Fibroblast of peridontal ligament (primary cell): ENCODE data around the gene NOC3L.
"Not testable (repeated sequence)": the region's sequence is repeated elsewhere in the genome, so short reads cannot be mapped to it uniquely, and the experiment has no call there.

ENCODE experiments used
- DNase-seq: peaks from one replicate; pipeline ENCODE4 v3.0.0-alpha.2; 2010; ENCODE audit errors: extremely low read depth

NOC3L gene, protein sequence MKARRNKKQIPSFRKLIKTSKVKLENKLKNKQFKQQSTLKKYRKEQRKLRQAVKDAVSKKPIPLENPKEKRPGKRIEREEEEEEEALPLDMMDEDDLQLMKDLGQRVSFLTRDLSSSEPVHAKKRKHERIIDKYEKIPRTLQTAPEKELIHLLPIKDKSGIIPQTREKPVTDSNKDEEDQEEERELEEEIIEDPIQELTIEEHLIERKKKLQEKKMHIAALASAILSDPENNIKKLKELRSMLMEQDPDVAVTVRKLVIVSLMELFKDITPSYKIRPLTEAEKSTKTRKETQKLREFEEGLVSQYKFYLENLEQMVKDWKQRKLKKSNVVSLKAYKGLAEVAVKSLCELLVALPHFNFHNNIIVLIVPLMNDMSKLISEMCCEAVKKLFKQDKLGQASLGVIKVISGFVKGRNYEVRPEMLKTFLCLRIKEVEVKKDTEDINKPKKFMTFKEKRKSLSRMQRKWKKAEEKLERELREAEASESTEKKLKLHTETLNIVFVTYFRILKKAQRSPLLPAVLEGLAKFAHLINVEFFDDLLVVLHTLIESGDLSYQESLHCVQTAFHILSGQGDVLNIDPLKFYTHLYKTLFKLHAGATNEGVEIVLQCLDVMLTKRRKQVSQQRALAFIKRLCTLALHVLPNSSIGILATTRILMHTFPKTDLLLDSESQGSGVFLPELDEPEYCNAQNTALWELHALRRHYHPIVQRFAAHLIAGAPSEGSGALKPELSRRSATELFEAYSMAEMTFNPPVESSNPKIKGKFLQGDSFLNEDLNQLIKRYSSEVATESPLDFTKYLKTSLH

DNA sequence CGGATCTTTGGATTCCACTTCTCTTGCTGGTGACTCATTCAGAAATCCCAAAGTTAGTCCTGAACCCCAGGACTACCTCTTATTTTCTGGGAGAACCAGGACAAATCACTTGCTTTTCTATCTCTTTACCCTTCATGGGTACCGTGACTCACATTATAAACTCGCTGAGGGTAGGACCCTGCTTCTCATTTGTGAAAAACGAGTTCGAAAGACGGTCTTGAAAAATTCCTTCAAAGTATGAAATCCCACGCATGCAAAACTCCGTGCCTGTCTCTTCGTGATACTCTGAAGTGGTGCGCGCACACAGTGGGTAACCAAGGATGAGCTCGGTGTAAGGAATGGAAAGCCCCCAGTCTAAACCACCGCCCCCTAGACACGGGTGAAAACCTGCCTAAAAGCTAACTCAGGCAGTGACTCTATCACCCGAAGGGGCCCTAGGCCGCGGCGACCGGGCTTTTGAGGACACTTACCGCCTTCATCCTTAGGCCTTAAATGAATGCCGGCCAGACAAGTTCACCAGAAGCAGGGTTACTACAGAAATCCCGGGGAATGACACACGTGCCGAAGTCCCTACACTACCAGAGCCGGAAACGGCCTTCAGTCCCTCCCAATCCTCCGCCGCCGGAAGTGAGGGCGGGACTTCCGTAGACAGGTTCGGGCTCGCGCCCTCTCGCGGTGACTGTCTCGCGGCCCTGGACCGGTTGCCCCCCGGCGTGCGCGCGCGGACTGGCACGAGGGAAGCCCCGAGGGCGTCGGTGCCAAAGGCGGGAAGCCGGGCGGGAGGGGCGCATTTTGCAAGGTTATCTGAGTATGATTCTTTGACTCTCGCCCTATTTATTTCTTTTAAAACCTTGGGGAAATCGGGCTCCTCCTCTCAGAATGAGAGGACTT lies at the start of gene NOC3L:
Gene NOC3L, minus strand, starts transcription at position 580 of the 891 bp plus-strand sequence. Its CDS starts 101 bp downstream, at position 479.
- peak; percentile 93 for DNase-seq

DNA sequence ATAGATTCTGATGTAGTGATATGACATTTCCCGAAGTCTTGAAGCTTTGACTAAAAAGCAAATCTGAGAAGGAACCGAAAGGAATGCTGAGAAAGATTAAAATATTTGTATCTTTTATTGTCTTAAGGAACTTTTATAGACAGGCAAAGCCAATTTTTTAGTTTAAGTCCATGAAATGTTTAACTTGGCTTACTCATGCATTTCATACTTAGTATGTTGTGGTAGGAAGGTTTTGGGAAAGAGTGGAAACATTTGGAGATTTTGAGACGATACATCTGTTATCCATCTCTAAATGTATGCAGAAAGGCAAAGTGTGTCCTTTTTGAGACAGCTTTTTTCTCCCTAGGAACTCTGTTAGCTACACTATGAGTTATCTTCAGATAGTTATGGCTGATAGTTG lies 49.7 kb upstream of the NOC3L start:
- DNase-seq: peak; percentile 93

DNA sequence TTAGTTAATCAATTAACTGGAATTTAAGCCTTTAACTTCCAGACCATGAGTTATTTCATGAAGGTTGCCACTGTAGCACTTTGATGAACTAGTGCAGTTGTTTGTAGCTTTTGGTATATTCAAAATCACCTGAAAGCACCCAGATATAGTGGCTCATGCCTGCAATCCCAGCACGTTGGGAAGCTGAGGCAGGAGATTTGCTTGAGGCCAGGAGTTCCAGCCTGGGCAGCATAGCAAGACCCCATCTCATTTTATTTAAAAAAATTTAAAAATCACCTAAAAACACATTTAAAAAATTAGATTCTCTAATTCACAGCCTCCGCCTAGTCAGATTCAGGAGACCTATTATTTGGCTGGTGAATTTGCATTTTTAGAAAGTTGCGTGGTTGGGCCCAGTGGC lies 48.6 kb upstream of the NOC3L start:
- no peak for DNase-seq

DNA sequence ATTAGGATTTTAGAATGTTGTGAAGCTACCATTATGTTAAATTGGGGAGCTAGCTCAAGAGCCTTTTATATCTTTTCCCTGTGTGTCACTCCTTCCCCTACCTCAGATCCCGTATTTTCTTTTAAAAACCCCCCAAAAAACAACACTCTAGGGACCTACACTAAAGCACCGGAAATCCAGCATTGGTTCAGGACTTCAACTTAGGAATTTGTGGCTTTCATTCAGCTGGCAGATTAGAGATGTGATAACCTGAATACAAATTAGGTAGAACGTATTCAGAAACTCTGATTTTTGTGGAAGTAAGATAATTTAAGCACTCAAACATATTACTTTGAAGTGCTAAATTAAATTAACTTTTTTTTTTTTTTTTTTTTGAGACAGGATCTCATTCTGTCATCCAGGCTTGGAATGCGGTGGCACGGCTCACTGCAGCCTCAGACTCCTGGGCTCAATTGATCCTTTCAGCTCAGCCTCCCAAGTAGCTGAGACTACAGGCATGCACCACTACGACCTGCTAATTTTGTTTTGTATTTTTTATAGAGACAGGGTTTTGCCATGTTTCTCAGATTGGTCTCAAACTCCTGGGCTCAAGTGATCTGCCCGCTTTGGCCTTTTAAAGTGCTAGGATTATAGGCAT lies 46.4 kb upstream of the NOC3L start:
- no peak for DNase-seq

DNA sequence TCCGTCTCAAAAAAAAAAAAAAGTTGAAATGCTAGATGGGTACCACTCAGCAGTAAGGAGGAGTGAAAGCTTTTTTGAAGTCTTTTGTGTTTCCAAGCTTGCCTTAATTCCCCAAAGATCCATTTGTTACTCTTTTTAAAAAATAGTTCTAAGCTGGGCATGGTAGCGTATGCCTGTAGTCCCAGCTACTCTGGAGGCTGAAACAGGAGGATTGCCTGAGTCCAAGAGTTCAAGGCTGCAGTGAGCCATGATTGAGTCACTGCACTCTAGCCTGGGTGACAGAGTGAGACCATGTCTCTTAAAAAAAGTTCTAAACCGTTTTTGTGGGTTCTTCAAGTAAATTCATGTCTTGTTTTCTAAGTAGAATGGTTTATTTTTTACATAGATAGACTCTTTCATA lies 44.9 kb upstream of the NOC3L start:
- DNase-seq: no peak

DNA sequence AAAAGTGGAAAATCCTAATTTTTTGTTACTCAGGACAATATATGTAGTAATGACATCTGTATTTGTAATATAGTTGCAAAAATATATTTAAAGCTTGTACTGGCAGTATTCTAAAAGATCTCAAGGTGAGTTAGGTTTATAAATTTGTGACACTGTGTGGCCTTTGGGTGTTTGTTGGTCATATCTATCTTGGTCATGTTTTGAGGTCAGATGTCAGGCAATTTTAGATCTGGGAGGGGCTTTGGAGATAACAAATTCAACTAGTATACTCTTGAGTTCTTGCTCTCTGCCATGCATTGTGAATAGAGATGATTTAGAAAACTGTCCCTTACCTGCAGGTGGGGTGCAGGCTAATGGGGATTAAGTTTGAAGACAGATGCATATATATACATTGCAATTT lies 42.7 kb upstream of the NOC3L start:
- no peak for DNase-seq

DNA sequence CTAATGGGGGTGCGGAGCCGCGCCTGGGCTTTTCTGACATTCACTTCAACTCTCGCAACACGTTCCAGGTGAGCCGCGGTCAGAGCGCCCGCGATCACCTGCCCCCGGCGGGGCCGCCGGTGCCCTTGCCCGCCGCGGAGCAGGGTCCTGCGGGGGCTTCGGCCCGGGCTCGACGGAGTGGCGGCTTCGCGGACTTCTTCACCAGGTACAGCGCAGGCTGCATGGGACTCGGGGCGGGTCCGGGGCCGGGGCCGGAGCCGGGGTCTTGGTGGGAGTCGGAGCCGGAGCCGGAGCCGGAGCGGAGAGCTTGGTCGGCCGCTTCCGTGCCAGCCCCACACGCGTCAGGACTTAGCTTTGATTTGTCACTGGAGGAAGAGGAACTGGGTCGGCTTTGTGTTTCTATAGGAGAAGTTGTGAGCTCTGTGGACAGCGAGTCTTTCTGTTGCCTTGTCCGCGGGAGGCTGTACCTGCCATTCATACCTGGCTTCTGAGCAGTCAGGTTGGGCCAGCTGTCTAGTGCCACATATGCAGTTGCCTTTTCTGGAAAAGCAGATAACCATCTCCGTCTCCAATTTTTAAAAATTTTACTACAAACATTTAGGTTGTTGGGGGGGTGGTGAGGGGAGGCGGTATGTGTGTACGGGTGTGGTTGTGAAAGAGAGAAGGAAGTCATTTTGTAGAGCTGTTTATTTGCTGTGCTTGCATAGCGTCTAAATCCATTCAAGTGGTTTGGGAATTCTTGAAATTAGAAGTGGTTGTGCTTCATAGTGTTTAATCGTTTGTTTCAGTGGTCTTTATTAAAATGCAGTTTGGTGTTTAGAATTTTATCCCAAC lies 40.9 kb upstream of the NOC3L start:
- peak; percentile 64 for DNase-seq

DNA sequence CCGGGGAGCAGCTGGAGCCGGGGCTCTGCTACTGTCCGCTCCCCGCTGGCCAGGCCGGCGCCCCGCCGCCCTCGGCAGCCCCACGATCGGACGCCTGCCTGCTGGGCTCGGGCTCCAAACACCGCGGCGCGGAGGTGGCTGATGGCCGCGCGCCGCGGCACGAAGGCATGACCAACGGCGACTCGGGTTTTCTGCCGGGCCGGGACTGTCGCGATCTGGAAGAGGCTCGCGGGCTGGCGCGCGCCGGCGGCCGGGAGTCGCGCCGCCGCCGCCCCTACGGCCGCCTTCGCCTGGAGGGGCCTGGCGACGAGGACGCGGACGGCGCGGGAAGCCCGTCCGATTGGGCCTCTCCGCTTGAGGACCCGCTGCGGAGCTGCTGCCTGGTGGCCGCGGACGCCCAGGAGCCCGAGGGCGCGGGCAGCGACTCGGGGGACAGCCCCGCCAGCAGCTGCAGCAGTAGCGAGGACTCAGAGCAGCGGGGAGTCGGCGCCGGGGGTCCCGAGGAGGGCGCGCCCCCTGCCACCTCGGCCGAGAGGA lies 40.2 kb upstream of the NOC3L start:
- no peak for DNase-seq

DNA sequence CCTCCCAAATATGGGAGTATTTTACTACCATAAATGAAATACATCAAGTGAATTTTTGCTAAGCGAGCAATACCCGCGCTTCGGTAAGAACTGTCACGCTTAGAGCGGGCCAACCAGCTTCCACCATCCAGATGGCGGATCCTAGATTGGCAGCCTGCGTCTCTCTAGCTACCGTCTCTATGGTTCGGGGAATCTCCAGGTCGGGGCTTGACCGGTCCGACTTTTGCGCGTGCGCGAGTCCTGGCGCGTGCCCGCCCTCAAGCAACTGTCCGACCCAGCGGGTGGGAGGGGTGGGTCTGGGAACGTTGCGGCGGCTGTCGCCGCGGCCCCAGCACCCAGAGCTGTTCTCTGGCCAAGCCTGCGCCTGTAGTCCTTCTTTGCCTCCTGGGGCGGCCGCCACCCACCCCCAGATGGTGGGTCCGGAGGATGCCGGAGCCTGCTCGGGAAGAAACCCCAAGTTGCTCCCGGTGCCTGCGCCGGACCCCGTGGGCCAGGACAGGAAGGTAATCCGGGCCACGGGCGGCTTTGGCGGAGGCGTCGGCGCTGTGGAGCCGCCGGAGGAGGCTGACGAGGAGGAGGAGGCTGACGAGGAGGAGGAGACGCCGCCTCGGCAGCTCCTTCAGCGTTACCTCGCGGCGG lies 39.6 kb upstream of the NOC3L start, which contains the start of gene TBC1D12:
Gene TBC1D12, plus strand, starts transcription at position 338 of the 639 bp plus-strand sequence. Its CDS starts 73 bp downstream, at position 411.
- peak; percentile 97 for DNase-seq

DNA sequence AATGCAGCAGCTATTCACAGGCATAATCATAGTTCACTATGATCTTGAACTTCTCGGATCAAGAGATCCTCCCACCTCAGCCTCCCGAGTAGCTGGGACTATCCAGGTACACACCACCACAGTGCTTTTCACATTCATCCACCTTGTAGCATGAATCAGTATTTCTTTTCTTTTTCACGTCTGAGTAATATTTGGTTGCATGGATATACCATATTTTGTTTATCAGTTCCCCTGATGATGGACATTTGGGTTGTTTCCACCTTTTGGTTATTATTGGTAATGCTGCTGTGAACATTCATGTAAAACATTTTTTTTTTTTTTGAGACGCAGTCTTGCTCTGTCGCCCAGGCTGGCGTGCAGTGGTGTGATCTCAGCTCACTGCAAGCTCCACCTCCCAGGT lies 36.0 kb upstream of the NOC3L start:
- no peak for DNase-seq

DNA sequence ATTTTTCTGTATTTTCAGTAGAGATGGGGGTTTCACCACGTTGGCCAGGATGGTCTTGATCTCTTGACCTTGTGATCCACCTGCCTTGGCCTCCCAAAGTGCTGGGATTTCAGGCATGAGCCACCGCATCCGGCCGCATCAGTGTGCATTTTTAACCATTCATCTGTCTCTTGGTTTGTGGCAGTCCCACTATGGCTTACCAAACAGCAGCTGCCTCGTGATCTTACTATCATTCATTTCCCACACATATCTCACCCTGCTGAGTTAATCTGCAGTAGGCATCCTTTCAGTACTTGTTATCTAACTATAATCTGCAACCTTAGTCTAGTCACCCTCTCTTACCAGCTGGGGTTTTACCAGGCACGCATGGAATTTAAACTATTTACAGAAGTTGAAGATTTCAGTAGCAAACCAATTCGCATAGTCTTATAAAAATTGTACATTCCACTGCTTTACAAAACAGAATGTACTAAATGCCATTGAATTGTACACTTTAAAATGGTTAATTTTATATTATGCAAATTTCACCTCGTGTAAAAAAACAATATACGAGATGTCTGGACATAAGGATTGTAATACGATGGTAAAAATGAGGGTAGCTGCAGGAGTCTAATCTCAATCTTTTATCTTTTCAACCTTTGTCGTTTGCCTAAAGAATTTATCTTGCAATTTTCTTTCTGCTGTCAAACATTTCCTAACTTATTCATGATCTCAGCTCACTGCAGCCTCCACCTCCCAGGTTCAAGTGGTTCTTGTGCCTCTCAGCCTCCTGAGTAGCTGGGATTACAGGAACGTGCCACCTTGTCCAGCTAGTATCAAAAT lies 35.0 kb upstream of the NOC3L start:
- DNase-seq: peak; percentile 50

DNA sequence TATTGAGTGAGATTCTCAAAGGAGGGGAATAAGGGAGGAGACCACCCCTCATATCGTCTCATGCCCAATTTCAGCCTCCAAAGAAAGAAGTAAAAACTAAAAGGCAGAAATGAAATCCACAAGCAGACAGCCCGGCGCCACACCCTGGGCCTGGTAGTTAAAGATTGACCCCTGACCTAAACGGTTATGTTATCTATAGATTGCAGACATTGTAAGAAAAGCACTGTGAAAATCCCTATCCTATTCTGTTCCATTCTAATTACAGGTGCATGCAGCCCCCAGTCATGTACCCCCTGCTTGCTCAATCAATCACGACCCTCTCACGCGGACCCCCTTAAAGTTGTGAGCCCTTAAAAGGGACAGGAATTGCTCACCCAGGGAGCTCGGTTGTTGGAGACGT lies 29.4 kb upstream of the NOC3L start:
- DNase-seq: not testable (repeated sequence)

DNA sequence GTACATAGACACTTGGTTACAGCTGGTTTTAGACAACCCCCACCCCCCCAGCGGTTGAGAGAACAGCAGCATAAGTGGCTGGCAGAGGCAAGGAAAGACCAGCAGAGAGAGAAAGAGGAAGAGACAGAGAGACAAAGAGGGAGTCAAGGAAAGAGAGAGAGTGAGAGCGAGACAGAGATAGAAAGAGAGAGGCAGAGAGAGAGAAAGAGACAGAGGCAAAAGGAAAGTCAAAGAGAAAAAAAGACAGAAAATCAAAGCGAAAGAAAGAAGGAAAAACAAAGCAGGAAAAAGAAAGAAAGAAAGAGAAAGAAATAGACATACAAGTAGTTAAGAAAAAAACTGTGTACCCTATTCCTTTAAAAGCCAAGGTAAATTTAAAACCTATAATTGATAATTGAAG lies 23.0 kb upstream of the NOC3L start:
- not testable (repeated sequence) for DNase-seq

DNA sequence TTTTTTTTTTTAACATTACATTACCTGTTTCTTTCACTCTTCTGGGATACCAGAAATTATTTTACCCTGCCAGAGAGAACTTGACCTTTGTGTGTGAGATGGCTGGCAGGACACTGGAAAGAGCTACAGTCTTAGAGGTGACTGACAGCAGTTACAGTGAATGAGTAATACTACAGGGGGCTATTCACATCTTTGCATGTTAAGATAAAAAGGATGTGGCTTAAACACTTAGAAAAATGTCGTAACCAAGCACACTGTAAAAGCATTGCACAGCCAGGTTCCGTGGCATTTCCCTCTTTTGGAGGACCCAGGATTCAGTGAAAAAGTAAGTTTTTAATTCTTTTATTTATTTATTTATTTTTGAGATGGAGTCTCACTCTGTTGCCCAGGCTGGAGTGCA lies 20.8 kb upstream of the NOC3L start:
- no peak for DNase-seq

DNA sequence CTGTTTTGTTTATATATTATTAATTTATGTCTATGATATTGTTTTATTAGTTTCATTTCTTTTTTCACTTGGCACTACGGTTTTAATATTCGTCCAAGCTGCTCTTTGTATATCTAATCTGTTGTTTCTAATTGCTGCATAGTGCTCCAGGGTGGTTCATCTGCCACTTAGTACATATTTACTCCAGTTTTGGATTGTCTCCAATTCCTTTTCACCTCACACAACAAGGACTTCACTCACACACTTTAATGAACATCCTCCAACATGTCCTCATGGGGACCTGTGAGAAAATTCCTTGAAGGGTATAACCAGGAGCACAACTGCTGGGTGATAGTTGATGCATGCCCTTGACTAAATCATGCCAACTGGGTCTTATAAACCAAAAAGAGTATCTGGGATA lies 14.1 kb upstream of the NOC3L start:
- DNase-seq: no peak

DNA sequence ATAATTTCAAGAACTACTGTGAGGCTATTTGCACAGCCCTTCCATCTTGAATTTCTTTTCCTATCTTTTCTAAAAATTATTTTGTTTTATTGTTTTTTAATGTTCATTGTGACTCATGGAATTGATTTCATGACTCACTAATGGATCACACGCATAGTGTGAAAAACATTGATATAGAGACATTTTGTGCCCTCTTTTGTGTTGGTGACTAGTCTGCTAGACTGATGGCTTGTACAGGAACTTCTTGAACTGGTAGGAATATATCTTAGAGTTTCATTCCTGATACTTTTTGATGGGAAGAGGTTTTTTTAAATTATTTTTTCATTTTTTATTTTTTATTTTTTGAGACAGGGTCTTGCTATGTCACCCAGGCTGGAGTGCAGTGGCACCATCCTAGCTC lies 12.6 kb upstream of the NOC3L start:
- no peak for DNase-seq

DNA sequence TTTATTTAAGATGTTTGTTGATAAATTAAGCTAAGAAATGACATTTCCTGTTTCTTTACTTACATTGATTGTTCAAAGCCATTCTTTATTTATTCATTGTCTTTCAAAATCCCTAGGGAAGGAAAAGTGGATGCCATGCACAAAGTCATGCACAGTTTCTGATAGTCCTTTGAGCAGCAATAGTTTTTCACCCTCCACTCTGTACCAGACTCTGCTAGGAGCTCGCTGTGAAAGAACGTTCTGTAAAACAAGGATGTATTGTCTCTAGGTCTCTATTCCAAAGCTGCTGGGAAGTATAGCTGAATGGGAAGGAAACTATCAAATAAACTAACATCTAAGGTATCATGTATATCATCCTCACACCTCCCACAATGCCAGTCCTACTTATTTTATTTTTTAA lies 7.8 kb upstream of the NOC3L start:
- no peak for DNase-seq

DNA sequence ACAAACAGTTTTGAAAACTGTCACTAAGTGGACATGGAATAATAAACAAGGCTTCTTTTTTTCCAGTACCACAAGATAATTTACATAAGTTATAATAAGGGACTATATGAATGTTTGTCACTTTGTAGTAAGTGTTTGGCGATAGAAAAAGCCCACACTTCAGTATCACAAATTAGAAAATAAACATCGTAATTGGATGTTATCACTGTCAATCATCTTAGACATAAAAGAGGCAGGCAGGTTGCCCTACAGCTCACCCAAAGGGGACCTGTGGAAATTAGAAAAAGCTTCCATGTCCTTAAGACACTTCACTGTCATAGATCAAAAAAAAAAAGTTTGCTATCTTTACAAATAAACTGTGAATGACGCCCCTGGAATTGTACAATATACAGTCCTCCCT lies 3.6 kb upstream of the NOC3L start:
- no peak for DNase-seq

DNA sequence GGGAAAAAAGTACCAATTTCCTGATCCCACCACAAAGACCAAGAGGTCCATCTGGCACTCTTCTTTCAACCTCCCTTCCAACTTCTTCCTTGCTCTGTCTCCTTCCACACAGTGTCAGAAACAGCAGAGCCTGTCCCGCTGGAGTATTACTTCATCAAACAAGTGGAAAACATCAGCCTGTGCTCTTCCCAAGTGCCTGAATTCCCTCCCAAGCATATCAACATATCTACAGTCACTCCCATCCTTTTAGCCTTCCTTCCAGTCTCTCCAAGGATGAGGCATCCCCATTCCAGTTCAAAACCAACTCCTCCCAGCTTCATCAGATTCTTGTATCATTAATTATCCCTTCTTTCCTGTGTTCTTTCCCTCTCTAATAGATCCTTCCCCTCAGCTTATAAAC lies 1.7 kb upstream of the NOC3L start:
- DNase-seq: no peak
